ENCODE results near the gene SOHLH2. TPM values are rescaled to one million over a fixed set of nuclear protein-coding genes. Genes with fewer than 3 reads are reported as not detected.

The SOHLH2 gene
- total and polyA plus RNA-seq, 2 of the 4 experiments (the other 2 are of a cell fraction), result 0.17 to 0.18 TPM

DNA sequence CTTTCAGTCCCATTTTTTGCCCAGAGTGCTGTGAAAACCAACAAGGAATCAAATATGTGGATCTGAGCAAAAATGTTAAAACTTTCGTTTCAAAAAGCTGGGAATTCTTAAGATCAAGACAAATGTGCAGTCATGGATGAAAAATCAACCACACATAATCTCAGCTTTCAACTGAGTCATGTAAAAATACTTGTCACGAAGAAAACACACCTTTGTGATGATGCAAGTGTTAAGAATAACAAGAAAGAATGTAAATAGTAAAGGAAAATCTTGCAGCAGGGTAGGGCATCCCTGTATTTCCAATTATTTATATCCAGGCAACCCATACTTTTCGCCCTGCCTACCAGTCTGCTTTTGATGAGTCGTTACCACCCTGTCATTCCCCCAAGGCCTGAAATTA lies 55.7 kb downstream of the SOHLH2 start:
- BruUV-seq (replicated peaks), result no TSS peak
- in situ Hi-C loops (cut with MboI; ENCODE audit: low sequenced_read_pairs), result no loop called here

More for the DNA sequence above, 55.7 kb downstream of the SOHLH2 start:
- H2BK20ac ChIP-seq (ENCODE audit: low read depth, low read length), result no peak overlapping the region
- intact Hi-C loops (cut with micrococcal nuclease) (no loop called here), dilution Hi-C loops (cut with HindIII; ENCODE audit: low sequenced_read_pairs, unreplicated experiment) (no loop called here)
- ATAC-seq (ENCODE audit: low read depth), result no peak
- no peak overlapping the region for H3K23ac ChIP-seq (ENCODE audit: low read depth, low read length)
- no peaks in the 10 kb centered on the region for H3K79me1 ChIP-seq (ENCODE audit: low read depth in 1 of 2, low read length in 2 of 2)
- no peak overlapping the region for H3K56ac ChIP-seq (ENCODE audit: extremely low read depth, insufficient read depth, low read length)
- H3K4me2 ChIP-seq (ENCODE audit: low read depth, low read length), result no peak overlapping the region
- no CpG with 5 or more reads among the region's 4 CpGs for WGBS, 2 experiments (ENCODE audit: extremely low coverage in 2 of 2, insufficient read length in 1 of 2)
- no peaks in the 10 kb centered on the region for H3K36me3 ChIP-seq (ENCODE audit: control insufficient read depth, insufficient read depth, low read length)
- no peak overlapping the region for H2BK15ac ChIP-seq (ENCODE audit: low read depth, low read length)
- no peaks in the 10 kb centered on the region for H4K20me1 ChIP-seq (ENCODE audit: insufficient read depth, low read length)
- no peak for TF ChIP-seq USF2 (IDR thresholded peaks at IDR 0.05; ENCODE audit: low read depth, low read length)
- no peak for TF ChIP-seq POLR2A (IDR thresholded peaks at IDR 0.05; ENCODE audit: low read depth, low read length)
- no peak for TF ChIP-seq RFX5 (IDR thresholded peaks at IDR 0.05; ENCODE audit: low read depth, low read length)
- TF ChIP-seq NFE2L2 (IDR thresholded peaks at IDR 0.05; ENCODE audit: low read depth, low read length), result no peak
- TF ChIP-seq FOS (IDR thresholded peaks at IDR 0.05; ENCODE audit: low read depth, low read length), result no peak
- TF ChIP-seq, protein P1, sequence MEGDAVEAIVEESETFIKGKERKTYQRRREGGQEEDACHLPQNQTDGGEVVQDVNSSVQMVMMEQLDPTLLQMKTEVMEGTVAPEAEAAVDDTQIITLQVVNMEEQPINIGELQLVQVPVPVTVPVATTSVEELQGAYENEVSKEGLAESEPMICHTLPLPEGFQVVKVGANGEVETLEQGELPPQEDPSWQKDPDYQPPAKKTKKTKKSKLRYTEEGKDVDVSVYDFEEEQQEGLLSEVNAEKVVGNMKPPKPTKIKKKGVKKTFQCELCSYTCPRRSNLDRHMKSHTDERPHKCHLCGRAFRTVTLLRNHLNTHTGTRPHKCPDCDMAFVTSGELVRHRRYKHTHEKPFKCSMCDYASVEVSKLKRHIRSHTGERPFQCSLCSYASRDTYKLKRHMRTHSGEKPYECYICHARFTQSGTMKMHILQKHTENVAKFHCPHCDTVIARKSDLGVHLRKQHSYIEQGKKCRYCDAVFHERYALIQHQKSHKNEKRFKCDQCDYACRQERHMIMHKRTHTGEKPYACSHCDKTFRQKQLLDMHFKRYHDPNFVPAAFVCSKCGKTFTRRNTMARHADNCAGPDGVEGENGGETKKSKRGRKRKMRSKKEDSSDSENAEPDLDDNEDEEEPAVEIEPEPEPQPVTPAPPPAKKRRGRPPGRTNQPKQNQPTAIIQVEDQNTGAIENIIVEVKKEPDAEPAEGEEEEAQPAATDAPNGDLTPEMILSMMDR (conservative IDR thresholded peaks at IDR 0.05; ENCODE audit: low read depth, low read length), result no peak
- no peak for TF ChIP-seq MAFK (IDR thresholded peaks at IDR 0.05; ENCODE audit: low read depth, low read length)
- TF ChIP-seq MAZ (IDR thresholded peaks at IDR 0.05; ENCODE audit: borderline replicate concordance, low read depth, low read length), result no peak
- no peak for TF ChIP-seq ELK1 (IDR thresholded peaks at IDR 0.05; ENCODE audit: borderline replicate concordance, low read depth, low read length)
- TF ChIP-seq CHD1 (IDR thresholded peaks at IDR 0.05; ENCODE audit: low read depth, low read length), result no peak
- TF ChIP-seq RCOR1 (IDR thresholded peaks at IDR 0.05; ENCODE audit: insufficient replicate concordance, low read length), result no peak
- TF ChIP-seq SMC3 (IDR thresholded peaks at IDR 0.05; ENCODE audit: low read depth, low read length), result no peak
- TF ChIP-seq BHLHE40 (IDR thresholded peaks at IDR 0.05; ENCODE audit: low read depth, low read length), result no peak
- no peaks in the 10 kb centered on the region for H3K9me3 ChIP-seq (ENCODE audit: control insufficient read depth, insufficient read depth, low read length)
- H3K4ac ChIP-seq (ENCODE audit: low read depth, low read length), result no peak overlapping the region
- H4K5ac ChIP-seq (ENCODE audit: low read depth, low read length), result no peak overlapping the region
- no peak overlapping the region for H3K18ac ChIP-seq (ENCODE audit: low read depth, low read length)
- H2AK5ac ChIP-seq (ENCODE audit: low read depth, low read length), result no peak overlapping the region
- H3K27me3 ChIP-seq (ENCODE audit: control insufficient read depth, insufficient read depth, low read length), result peaks cover 2% of the 10 kb centered on the region; the same call in 1 of the 2 replicates
- no peak overlapping the region for H2AFZ ChIP-seq (replicated peaks; ENCODE audit: low read length, poor library complexity)
- 0 out of 2 replicates have a peak, but pooled peaks cover under 1% of the 10 kb centered on the region for H3K4me1 ChIP-seq (ENCODE audit: control insufficient read depth, insufficient read depth, low read length)
- CTCF ChIA-PET, result interaction anchor here (0.5 kb wide), 1 partner anchor 952 kb away, joined by 3 read pairs; no protein-coding TSS in a partner anchor
- no peak overlapping the region for H2AK9ac ChIP-seq (replicated peaks; ENCODE audit: low read depth, low read length, poor library complexity)
- 0 out of 2 replicates have a peak, but pooled peaks cover under 1% of the 10 kb centered on the region for H3K9me1 ChIP-seq (ENCODE audit: insufficient read depth, low read length)
- no peak overlapping the region for H3K27ac ChIP-seq (ENCODE audit: insufficient read depth, low read length)
- H3K14ac ChIP-seq (replicated peaks; ENCODE audit: low read depth, low read length), result no peak overlapping the region
- no peak overlapping the region for H2BK5ac ChIP-seq (ENCODE audit: low read depth, low read length, poor library complexity, severe bottlenecking)
- no peak overlapping the region for H4K91ac ChIP-seq (ENCODE audit: insufficient read depth, low read depth, low read length)
- H4K8ac ChIP-seq (ENCODE audit: low read depth in 2 of 2, low read length in 2 of 2), result no peak overlapping the region
- H3K9ac ChIP-seq (ENCODE audit: low read depth, low read length), result no peak overlapping the region
- H3K4me3 ChIP-seq (ENCODE audit: insufficient read depth, low read depth, low read length), result no peak overlapping the region
- H2BK120ac ChIP-seq (ENCODE audit: low read depth, low read length), result no peak overlapping the region
- POLR2A ChIA-PET (ENCODE audit: unreplicated experiment), result no interaction called here
- no peak for DNase-seq
